Sigmoid colon (tissue), 4 donors: ENCODE data around the gene ZNF322.

ENCODE experiments used
- CTCF ChIP-seq, 4 experiments: fragments of 450-650 bp in 3 of 4; fragments of 200-600 bp in 1 of 4; IDR thresholded peaks; one replicate each; pipeline ENCODE4 v1.5.1; 2016 to 2019; ENCODE audit warnings: antibody characterized with exemption in 4 of 4, mild to moderate bottlenecking in 3 of 4, moderate library complexity in 2 of 4
- EP300 ChIP-seq, 4 donors: sonication (generic); formaldehyde crosslinking; IDR thresholded peaks; one replicate each; pipeline ENCODE4 v1.6.1; 2017; ENCODE audit warnings: antibody characterized with exemption in 4 of 4
- POLR2A ChIP-seq, 2 donors: fragments of 450-650 bp; IDR thresholded peaks; one replicate each; pipeline ENCODE4 v1.6.1; 2016; ENCODE audit warnings: antibody characterized with exemption in 2 of 2, mild to moderate bottlenecking in 2 of 2, moderate library complexity in 2 of 2
- POLR2AphosphoS5 ChIP-seq, 4 donors: sonication (generic); formaldehyde crosslinking; IDR thresholded peaks; one replicate each; pipeline ENCODE4 v1.6.1; 2017; ENCODE audit warnings: antibody characterized with exemption in 4 of 4

- TF ChIP-seq CTCF (IDR thresholded peaks at IDR 0.05) (no peak), POLR2A (IDR thresholded peaks at IDR 0.05) (no peak), EP300 (IDR thresholded peaks at IDR 0.05) (no peak), POLR2AphosphoS5 (IDR thresholded peaks at IDR 0.05) (no peak)
Observed at GRCh38 chr6:26629359-26629758, 30.2 kb downstream of the ZNF322 start.
